HCT116 (cell line): ENCODE results near the gene PTBP1. TPM values are rescaled to one million over a fixed set of nuclear protein-coding genes. Genes with fewer than 3 reads are reported as not detected.

ENCODE experiments used
- ATAC-seq: fragments of 200-7000 bp; cut with Tn5 transposase; 2 replicates; pipeline ENCODE4 v1.9.1; 2020; ENCODE audit warnings: mild to moderate bottlenecking, moderate library complexity
- BruUV-seq: library from RNA; stranded (reverse); fragments of 400-500 nt; replicated peaks from 2 replicates; lab custom pipeline; 2021; lab: Mats Ljungman, UMichigan
- CTCF ChIA-PET: fragments of 300-600 bp; sonication (Branson Sonifier 250); formaldehyde crosslinking; loops from one replicate; lab custom pipeline; 2021; ENCODE audit warnings: antibody characterized with exemption; lab: Charles Lee
- POLR2A ChIA-PET: fragments of 300-600, 350-600 bp; sonication (Branson Sonifier 250); formaldehyde crosslinking; loops from one replicate; lab custom pipeline; 2021; ENCODE audit warnings: antibody characterized with exemption; lab: Charles Lee
- RAD21 ChIA-PET, 2 experiments: fragments of 300-600 bp; sonication (Branson Sonifier 250); formaldehyde crosslinking; loops; one replicate each; lab custom pipeline; 2023; ENCODE audit warnings: low total read pairs in 2 of 2; ENCODE audit not compliant: uncharacterized antibody in 2 of 2, unreplicated experiment in 2 of 2, low non-redundant PET in 1 of 2; lab: Charles Lee
- DNase-seq: peaks from one replicate; pipeline ENCODE4 v3.0.0-alpha.2; 2010; ENCODE audit warnings: low read depth, low spot score
- H2AFZ ChIP-seq: fragments of 200-600 bp; shearing (Covaris generic), sonication (generic); 2 replicates; pipeline ENCODE4 v1.6.1; 2017; ENCODE audit warnings: low read depth, mixed run types, mixed read lengths, antibody characterized with exemption, low read length; ENCODE audit not compliant: poor library complexity, severe bottlenecking
- H3K27ac ChIP-seq: 2 replicates; pipeline ENCODE4 v1.5.1; 2012; ENCODE audit warnings: low read depth, low read length
- H3K27me3 ChIP-seq: fragments of 200-600 bp; sonication (generic); 2 replicates; pipeline ENCODE4 v1.6.1; 2016; ENCODE audit warnings: mixed run types, low read length, mixed read lengths; ENCODE audit not compliant: insufficient read depth
- H3K36me3 ChIP-seq, 2 experiments: fragments of 200-500 bp in 1 of 2; fragments of 200-600 bp in 1 of 2; sonication (Bioruptor generic) in 1 of 2; sonication (generic) in 1 of 2; 2 replicates each; pipeline versions ENCODE4 v1.5.1 to v1.6.1; 2014 to 2016; ENCODE audit warnings: low read length in 2 of 2, inconsistent platforms in 1 of 2, mixed read lengths in 1 of 2, mixed run types in 1 of 2; ENCODE audit not compliant: insufficient read depth in 2 of 2, control insufficient read depth in 1 of 2
- H3K4me1 ChIP-seq, 2 experiments: fragments of 200-600 bp in 1 of 2; sonication (generic) in 1 of 2; 2 replicates each; pipeline versions ENCODE4 v1.5.1 to v1.6.1; 2012 to 2017; ENCODE audit warnings: low read length in 2 of 2, inconsistent platforms in 1 of 2, mild to moderate bottlenecking in 1 of 2, mixed read lengths in 1 of 2, mixed run types in 1 of 2, moderate library complexity in 1 of 2; ENCODE audit not compliant: insufficient read depth in 2 of 2, control insufficient read depth in 1 of 2
- H3K4me2 ChIP-seq: fragments of 200-600 bp; sonication (generic); 2 replicates; pipeline ENCODE4 v1.6.1; 2017; ENCODE audit warnings: mixed run types, low read length, mixed read lengths
- H3K4me3 ChIP-seq, 2 experiments: fragments of 200-600 bp in 1 of 2; sonication (generic) in 1 of 2; replicated peaks in 1 of 2; 2 replicates each; pipeline ENCODE4 v1.5.1; 2011 to 2016; ENCODE audit warnings: low read length in 2 of 2, control low read depth in 1 of 2, low read depth in 1 of 2, mild to moderate bottlenecking in 1 of 2, mixed read lengths in 1 of 2, mixed run types in 1 of 2
- H3K79me2 ChIP-seq: fragments of 200-600 bp; sonication (generic); 2 replicates; pipeline ENCODE4 v1.6.1; 2017; ENCODE audit warnings: mild to moderate bottlenecking, mixed run types, low read length, moderate library complexity, mixed read lengths; ENCODE audit not compliant: insufficient read depth
- H3K9ac ChIP-seq: fragments of 200-600 bp; sonication (generic); 2 replicates; pipeline ENCODE4 v1.6.1; 2016; ENCODE audit warnings: low read length, mixed read lengths
- H3K9me2 ChIP-seq: fragments of 200-600 bp; sonication (generic), shearing (Covaris generic); 2 replicates; pipeline ENCODE4 v1.6.1; 2017; ENCODE audit warnings: mixed run types, mild to moderate bottlenecking, moderate library complexity; ENCODE audit not compliant: insufficient read depth
- H3K9me3 ChIP-seq, 2 experiments: fragments of 200-500 bp in 1 of 2; fragments of 200-600 bp in 1 of 2; sonication (Bioruptor generic) in 1 of 2; sonication (generic) in 1 of 2; 2 replicates each; pipeline ENCODE4 v1.6.1; 2014 to 2017; ENCODE audit warnings: low read length in 2 of 2, mixed read lengths in 2 of 2, inconsistent platforms in 1 of 2, low read depth in 1 of 2, mild to moderate bottlenecking in 1 of 2, mixed run types in 1 of 2, moderate library complexity in 1 of 2; ENCODE audit not compliant: control insufficient read depth in 1 of 2, insufficient read depth in 1 of 2
- H4K20me1 ChIP-seq: fragments of 200-600 bp; sonication (generic), shearing (Covaris generic); 2 replicates; pipeline ENCODE4 v1.6.1; 2017; ENCODE audit warnings: mixed run types, mild to moderate bottlenecking, moderate library complexity; ENCODE audit not compliant: insufficient read depth
- CEBPB ChIP-seq: IDR thresholded peaks from 2 replicates; pipeline ENCODE4 v1.6.1; 2012; ENCODE audit warnings: low read depth
- JUND ChIP-seq: IDR thresholded peaks from 2 replicates; pipeline ENCODE4 v1.6.1; 2012
- POLR2AphosphoS5 ChIP-seq: IDR thresholded peaks from 2 replicates; pipeline ENCODE4 v1.6.1; 2011; ENCODE audit warnings: mild to moderate bottlenecking, low read depth, low read length, moderate library complexity
- SRF ChIP-seq: IDR thresholded peaks from 2 replicates; pipeline ENCODE4 v1.6.1; 2012; ENCODE audit warnings: low read depth
- YY1 ChIP-seq: IDR thresholded peaks from 2 replicates; pipeline ENCODE4 v1.6.1; 2011; ENCODE audit warnings: low read length, low read depth, moderate library complexity, mild to moderate bottlenecking; ENCODE audit not compliant: insufficient replicate concordance; ENCODE audit errors: extremely low read depth
- ZNF274 ChIP-seq: fragments of 200-500 bp; sonication (Bioruptor generic); IDR thresholded peaks from 2 replicates; pipeline ENCODE4 v1.6.1; 2014; ENCODE audit warnings: mild to moderate bottlenecking, low read depth, low read length, inconsistent platforms
- intact Hi-C: fragments of 100-400 bp; cut with micrococcal nuclease; formaldehyde crosslinking; loops from 2 replicates; pipeline ENCODE4 v1.10.0; 2022
- total RNA-seq: library from RNA; stranded (reverse); gene quantifications from one replicate; pipeline ENCODE4 v1.2.1, GENCODE V29; 2021; ENCODE audit not compliant: unreplicated experiment
- TF ChIP-seq, protein P1 (sequence below): IDR thresholded peaks from 2 replicates; pipeline ENCODE4 v1.6.1; 2012
- TF ChIP-seq, protein P2 (sequence below): IDR thresholded peaks from 2 replicates; pipeline ENCODE4 v1.6.1; 2011; ENCODE audit warnings: mild to moderate bottlenecking, low read length, moderate library complexity; ENCODE audit not compliant: insufficient replicate concordance; ENCODE audit errors: extremely low read depth
- TF ChIP-seq, protein P3 (sequence below): IDR thresholded peaks from 2 replicates; pipeline ENCODE4 v1.6.1; 2012

PTBP1 gene
- total RNA-seq, 1 experiment from 2014 or later: 676 TPM

DNA sequence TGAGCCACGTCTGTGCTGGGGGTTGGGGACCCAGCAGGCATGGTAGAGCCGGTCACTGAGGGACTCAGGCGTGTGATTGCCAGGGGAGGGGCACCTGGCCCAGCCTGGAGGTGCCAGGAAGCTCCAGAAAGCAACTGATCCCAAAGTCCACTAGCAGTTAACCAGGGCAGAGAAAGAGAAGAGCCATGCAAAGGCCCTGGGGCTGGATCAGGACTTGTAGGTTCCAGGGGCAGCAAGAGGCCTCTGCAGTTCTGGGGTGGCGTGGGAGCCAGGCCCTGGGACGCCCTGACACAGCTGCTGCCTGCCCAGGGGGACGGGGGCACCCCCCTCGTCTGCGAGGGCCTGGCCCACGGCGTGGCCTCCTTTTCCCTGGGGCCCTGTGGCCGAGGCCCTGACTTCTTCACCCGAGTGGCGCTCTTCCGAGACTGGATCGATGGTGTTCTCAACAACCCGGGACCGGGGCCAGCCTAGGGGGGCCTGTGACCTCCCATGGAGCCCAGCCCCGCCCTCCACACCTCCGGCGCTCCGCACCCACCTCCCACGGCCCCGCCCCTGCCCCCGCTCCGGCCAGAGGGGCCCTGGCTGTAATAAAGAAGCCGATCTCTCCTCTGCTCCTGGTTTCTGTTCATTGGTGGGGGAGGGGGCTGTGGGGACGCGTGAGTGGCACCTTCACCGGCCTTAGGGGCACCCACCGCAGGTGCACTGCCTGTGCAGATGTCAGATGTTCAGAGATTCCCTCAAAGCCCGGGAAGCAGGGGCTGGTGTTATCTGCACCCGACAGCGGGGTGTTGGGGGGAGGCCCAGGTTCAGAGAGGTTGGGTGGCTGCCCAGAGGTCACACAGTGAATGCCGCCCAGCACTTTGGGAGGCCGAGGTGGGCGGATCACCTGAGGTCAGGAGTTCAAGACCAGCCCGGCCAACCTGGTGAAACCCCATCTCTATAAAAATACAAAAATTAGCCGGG lies 34.4 kb downstream of the PTBP1 start (continued):
- TF ChIP-seq, protein P1, sequence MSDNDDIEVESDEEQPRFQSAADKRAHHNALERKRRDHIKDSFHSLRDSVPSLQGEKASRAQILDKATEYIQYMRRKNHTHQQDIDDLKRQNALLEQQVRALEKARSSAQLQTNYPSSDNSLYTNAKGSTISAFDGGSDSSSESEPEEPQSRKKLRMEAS: no peak

DNA sequence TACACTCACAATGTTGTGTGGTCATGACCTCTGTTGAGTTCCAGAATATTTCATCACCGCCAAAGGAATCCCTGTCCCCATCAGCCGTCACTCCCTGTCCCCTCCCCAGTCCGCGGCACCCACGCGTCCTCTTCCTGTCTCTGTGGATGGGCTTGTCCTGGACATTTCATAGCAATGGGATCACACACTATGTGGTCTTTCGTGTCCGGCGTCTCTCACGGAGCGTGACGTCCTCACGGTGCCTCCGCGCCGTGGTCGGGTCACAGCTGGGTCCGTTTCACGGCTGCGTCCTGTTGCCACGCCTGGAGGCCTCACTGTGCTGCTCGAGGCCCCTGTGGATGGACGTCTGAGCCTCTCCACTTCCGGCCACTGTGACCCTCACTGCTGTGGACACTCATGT lies 37.0 kb downstream of the PTBP1 start:
- Histone ChIP-seq H3K27ac (no peak overlapping the region), H3K4me3 (no peak overlapping the region), H3K27me3 (no peaks in the 10 kb centered on the region), H2AFZ (no peak overlapping the region), H4K20me1 (no peaks in the 10 kb centered on the region), H3K4me2 (no peak overlapping the region), H3K9me2 (no peaks in the 10 kb centered on the region), H3K9me3 (no peaks in the 10 kb centered on the region), H3K9ac (no peak overlapping the region), H3K79me2 (no peaks in the 10 kb centered on the region), H3K36me3 (no peaks in the 10 kb centered on the region), H3K4me1 (no peaks in the 10 kb centered on the region; a peak in 1 of 4 replicates)
- DNase-seq: no peak
- BruUV-seq: no TSS peak
- ChIA-PET POLR2A (no interaction called here), RAD21 (no interaction called here), CTCF (no interaction called here)
- ATAC-seq: no peak
- TF ChIP-seq JUND (no peak), POLR2AphosphoS5 (no peak), SRF (no peak), YY1 (no peak), CEBPB (no peak), ZNF274 (no peak)
- TF ChIP-seq, protein P2, sequence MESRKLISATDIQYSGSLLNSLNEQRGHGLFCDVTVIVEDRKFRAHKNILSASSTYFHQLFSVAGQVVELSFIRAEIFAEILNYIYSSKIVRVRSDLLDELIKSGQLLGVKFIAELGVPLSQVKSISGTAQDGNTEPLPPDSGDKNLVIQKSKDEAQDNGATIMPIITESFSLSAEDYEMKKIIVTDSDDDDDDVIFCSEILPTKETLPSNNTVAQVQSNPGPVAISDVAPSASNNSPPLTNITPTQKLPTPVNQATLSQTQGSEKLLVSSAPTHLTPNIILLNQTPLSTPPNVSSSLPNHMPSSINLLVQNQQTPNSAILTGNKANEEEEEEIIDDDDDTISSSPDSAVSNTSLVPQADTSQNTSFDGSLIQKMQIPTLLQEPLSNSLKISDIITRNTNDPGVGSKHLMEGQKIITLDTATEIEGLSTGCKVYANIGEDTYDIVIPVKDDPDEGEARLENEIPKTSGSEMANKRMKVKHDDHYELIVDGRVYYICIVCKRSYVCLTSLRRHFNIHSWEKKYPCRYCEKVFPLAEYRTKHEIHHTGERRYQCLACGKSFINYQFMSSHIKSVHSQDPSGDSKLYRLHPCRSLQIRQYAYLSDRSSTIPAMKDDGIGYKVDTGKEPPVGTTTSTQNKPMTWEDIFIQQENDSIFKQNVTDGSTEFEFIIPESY: no peak
- TF ChIP-seq, protein P3, sequence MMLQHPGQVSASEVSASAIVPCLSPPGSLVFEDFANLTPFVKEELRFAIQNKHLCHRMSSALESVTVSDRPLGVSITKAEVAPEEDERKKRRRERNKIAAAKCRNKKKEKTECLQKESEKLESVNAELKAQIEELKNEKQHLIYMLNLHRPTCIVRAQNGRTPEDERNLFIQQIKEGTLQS: no peak
- intact Hi-C loops: no loop called here
